Duodenal mucosa (tissue), 2 donors: Measurements from ENCODE around the gene GSTM1.

Experiments used
- H3K27ac ChIP-seq: one replicate; pipeline ENCODE4 v1.7.0; 2013; ENCODE audit warnings: low read depth, low read length
- H3K27me3 ChIP-seq, 2 donors: one replicate each; pipeline ENCODE4 v1.7.0; 2013; ENCODE audit warnings: low read length in 2 of 2, control low read depth in 1 of 2; ENCODE audit not compliant: insufficient read depth in 2 of 2, control insufficient read depth in 1 of 2
- H3K36me3 ChIP-seq, 2 donors: one replicate each; pipeline ENCODE4 v1.7.0; 2013; ENCODE audit warnings: low read length in 2 of 2, control low read depth in 1 of 2; ENCODE audit not compliant: insufficient read depth in 2 of 2, control insufficient read depth in 1 of 2
- H3K4me1 ChIP-seq, 2 donors: one replicate each; pipeline ENCODE4 v1.7.0; 2013; ENCODE audit warnings: low read length in 2 of 2, control low read depth in 1 of 2; ENCODE audit not compliant: insufficient read depth in 2 of 2, control insufficient read depth in 1 of 2
- H3K4me3 ChIP-seq, 2 donors: one replicate each; pipeline ENCODE4 v1.7.0; 2013; ENCODE audit warnings: low read length in 2 of 2, low read depth in 1 of 2
- H3K9ac ChIP-seq, 2 donors: one replicate each; pipeline ENCODE4 v1.7.0; 2013; ENCODE audit warnings: low read length in 2 of 2, low read depth in 1 of 2
- H3K9me3 ChIP-seq, 2 donors: one replicate each; pipeline ENCODE4 v1.7.0; 2013; ENCODE audit warnings: low read length in 2 of 2, control low read depth in 1 of 2; ENCODE audit not compliant: control insufficient read depth in 1 of 2

Gene GSTM1

GRCh38 chr1:109649491-109649914 lies 38.1 kb upstream of the GSTM1 start:
- no peak overlapping the region for H3K27ac ChIP-seq
- no peak overlapping the region for H3K4me3 ChIP-seq
- H3K27me3 ChIP-seq = no peaks in the 10 kb centered on the region
- no peaks in the 10 kb centered on the region for H3K36me3 ChIP-seq
- H3K9me3 ChIP-seq = no peaks in the 10 kb centered on the region
- H3K9ac ChIP-seq = no peak overlapping the region
- H3K4me1 ChIP-seq = peaks cover 4 to 14% of the 10 kb centered on the region in 2 donors

GRCh38 chr1:109650609-109651008 lies 37.0 kb upstream of the GSTM1 start:
- Histone ChIP-seq H3K36me3 (no peaks in the 10 kb centered on the region), H3K9me3 (no peaks in the 10 kb centered on the region), H3K9ac (no peak overlapping the region), H3K27ac (no peak overlapping the region), H3K4me1 (peaks cover 15 to 20% of the 10 kb centered on the region in 2 donors), H3K4me3 (no peak overlapping the region), H3K27me3 (no peaks in the 10 kb centered on the region)

DNA sequence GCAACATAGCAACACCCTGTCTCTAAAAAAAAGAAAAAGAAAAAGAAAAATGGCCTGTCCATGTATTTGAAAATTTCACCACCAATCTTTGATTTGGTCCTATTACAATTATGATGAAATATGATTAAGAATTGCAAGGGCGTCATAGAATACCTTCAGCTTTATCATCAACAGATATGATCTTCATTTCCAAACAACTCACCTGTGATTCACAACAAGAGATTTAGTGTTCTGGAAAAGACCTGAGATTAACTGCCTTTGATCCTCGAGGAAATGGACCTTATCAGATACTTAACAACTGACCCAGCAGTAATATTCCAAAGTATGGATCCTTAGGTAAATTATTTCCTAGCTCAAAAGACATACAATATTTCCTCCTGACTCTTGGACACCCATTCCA lies 35.2 kb upstream of the GSTM1 start:
- no peak overlapping the region for H3K27ac ChIP-seq
- H3K27me3 ChIP-seq = no peaks in the 10 kb centered on the region

DNA sequence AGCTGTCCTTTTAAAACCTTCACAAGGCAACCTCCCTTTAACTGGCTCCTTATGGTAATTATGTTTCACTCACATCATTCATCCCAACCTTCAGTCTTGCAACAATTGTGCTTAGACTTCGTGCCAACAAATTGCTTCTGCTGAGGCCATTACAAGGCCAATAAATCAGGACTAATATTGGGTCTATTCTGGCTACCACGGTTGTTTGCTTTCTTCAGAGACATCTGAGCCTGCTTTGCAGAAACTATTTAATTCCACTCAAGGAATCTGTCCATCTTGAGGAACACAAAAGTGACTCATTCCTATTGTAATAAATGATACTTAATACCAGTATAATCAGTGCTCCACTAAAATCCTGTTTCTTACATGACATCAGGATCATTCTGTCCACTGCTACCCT lies 34.3 kb upstream of the GSTM1 start:
- H3K9ac ChIP-seq = no peak overlapping the region

More for the DNA sequence above, 35.2 kb upstream of the GSTM1 start:
- H3K4me3 ChIP-seq = no peak overlapping the region
- no peaks in the 10 kb centered on the region for H3K9me3 ChIP-seq
- no peaks in the 10 kb centered on the region for H3K36me3 ChIP-seq
- no peak overlapping the region for H3K9ac ChIP-seq
- H3K4me1 ChIP-seq = peaks cover 20 to 22% of the 10 kb centered on the region in 2 donors

GRCh38 chr1:109654519-109654918 lies 33.1 kb upstream of the GSTM1 start:
- Histone ChIP-seq H3K9ac (no peak overlapping the region), H3K27ac (no peak overlapping the region), H3K4me3 (no peak overlapping the region)

More for the DNA sequence above, 34.3 kb upstream of the GSTM1 start:
- H3K9me3 ChIP-seq = no peaks in the 10 kb centered on the region
- no peaks in the 10 kb centered on the region for H3K36me3 ChIP-seq
- no peak overlapping the region for H3K4me3 ChIP-seq
- H3K27me3 ChIP-seq = no peaks in the 10 kb centered on the region
- peaks cover 25 to 29% of the 10 kb centered on the region in 2 donors for H3K4me1 ChIP-seq
- H3K27ac ChIP-seq = no peak overlapping the region

GRCh38 chr1:109655615-109656519 lies 31.8 kb upstream of the GSTM1 start, which contains the start of gene GSTM4:
TSS of gene GSTM4 (plus strand) at chr1:109656099. CDS start at chr1:109656390, 291 bp downstream.
- H3K9me3 ChIP-seq = no peaks in the 10 kb centered on the region
- no peaks in the 10 kb centered on the region for H3K27me3 ChIP-seq
- peak within 1 kb of the TSS; percentile 63 to 87 for H3K9ac ChIP-seq
- peaks cover 33 to 42% of the 10 kb centered on the region in 2 donors for H3K4me1 ChIP-seq
- peak within 1 kb of the TSS; percentile 40 for H3K27ac ChIP-seq
- peaks cover 5 to 16% of the 10 kb centered on the region in 2 donors for H3K36me3 ChIP-seq
- peak within 1 kb of the TSS; percentile 67 to 90 for H3K4me3 ChIP-seq

More at GRCh38 chr1:109654519-109654918, 33.1 kb upstream of the GSTM1 start:
- H3K36me3 ChIP-seq = peaks cover 0 to 4% of the 10 kb centered on the region in 2 donors
- H3K9me3 ChIP-seq = no peaks in the 10 kb centered on the region
- peaks cover 33 to 39% of the 10 kb centered on the region in 2 donors for H3K4me1 ChIP-seq
- no peaks in the 10 kb centered on the region for H3K27me3 ChIP-seq

GRCh38 chr1:109657395-109657794 lies 30.2 kb upstream of the GSTM1 start:
- Histone ChIP-seq H3K4me3 (peak overlapping the region; percentile 67 to 90), H3K27ac (no peak overlapping the region), H3K9me3 (no peaks in the 10 kb centered on the region), H3K4me1 (peaks cover 33 to 42% of the 10 kb centered on the region in 2 donors), H3K36me3 (peaks cover 5 to 30% of the 10 kb centered on the region in 2 donors), H3K27me3 (no peaks in the 10 kb centered on the region), H3K9ac (no peak overlapping the region)

DNA sequence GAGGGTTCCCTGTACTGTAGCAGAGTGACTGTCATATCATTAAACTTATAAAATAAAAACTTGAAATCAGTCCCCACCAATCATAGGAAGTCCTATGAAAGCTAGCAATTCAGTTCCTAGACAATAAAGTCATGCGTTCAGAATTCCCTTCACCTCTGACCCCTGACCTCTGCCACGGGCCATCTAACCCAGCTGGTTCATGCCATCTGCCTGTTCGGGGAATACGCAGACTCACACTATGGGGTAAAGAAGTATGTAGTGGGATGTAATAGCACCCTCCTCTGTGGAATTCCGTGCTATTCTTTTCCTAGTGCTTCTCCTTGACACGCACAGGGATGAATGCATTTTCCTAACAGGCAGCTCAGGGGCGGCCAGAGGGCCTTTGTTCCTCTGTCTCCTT lies 29.6 kb upstream of the GSTM1 start:
- no peak overlapping the region for H3K9ac ChIP-seq
- no peaks in the 10 kb centered on the region for H3K27me3 ChIP-seq
- peaks cover 33 to 42% of the 10 kb centered on the region in 2 donors for H3K4me1 ChIP-seq
- peak overlapping the region in 1 of 2 donors; percentile 90 for H3K4me3 ChIP-seq
- H3K27ac ChIP-seq = no peak overlapping the region
- H3K9me3 ChIP-seq = no peaks in the 10 kb centered on the region
- peaks cover 5 to 30% of the 10 kb centered on the region in 2 donors for H3K36me3 ChIP-seq

GRCh38 chr1:109658533-109659042 lies 29.0 kb upstream of the GSTM1 start:
- Histone ChIP-seq H3K36me3 (peaks cover 5 to 30% of the 10 kb centered on the region in 2 donors), H3K27me3 (no peaks in the 10 kb centered on the region), H3K4me3 (peak overlapping the region in 1 of 2 donors; percentile 10), H3K9ac (no peak overlapping the region), H3K27ac (no peak overlapping the region), H3K9me3 (no peaks in the 10 kb centered on the region), H3K4me1 (peaks cover 33 to 38% of the 10 kb centered on the region in 2 donors)

- Histone ChIP-seq H3K36me3 (peaks cover 5 to 30% of the 10 kb centered on the region in 2 donors), H3K9me3 (no peaks in the 10 kb centered on the region), H3K4me1 (peaks cover 32 to 37% of the 10 kb centered on the region in 2 donors), H3K4me3 (no peak overlapping the region), H3K27ac (no peak overlapping the region), H3K9ac (no peak overlapping the region), H3K27me3 (no peaks in the 10 kb centered on the region)
Measured at GRCh38 chr1:109659145-109659544, 28.5 kb upstream of the GSTM1 start.
